Parathyroid adenoma (tissue), 2 donors: ENCODE measurements around the gene C2orf92.
A peak's percentile ranks its signal among the peaks of the same experiment; 100 is the strongest.
"Not testable (repeated sequence)": the region's sequence is repeated elsewhere in the genome, so short reads cannot be mapped to it uniquely, and the experiment has no call there.

Experiments
- H2AFZ ChIP-seq: fragments of 300-600 bp; sonication (generic); one replicate; pipeline ENCODE4 v1.7.0; 2017; ENCODE audit warnings: antibody characterized with exemption, mild to moderate bottlenecking
- H3K27ac ChIP-seq: fragments of 300-600 bp; sonication (generic); one replicate; pipeline ENCODE4 v1.7.0; 2017
- H3K27me3 ChIP-seq: fragments of 300-600 bp; sonication (generic); one replicate; pipeline ENCODE4 v1.7.0; 2017; ENCODE audit warnings: low read length; ENCODE audit not compliant: control insufficient read depth, insufficient read depth
- H3K36me3 ChIP-seq: fragments of 300-600 bp; sonication (generic); one replicate; pipeline ENCODE4 v1.7.0; 2017; ENCODE audit warnings: low read length; ENCODE audit not compliant: control insufficient read depth, insufficient read depth
- H3K4me1 ChIP-seq: fragments of 300-600 bp; sonication (generic); one replicate; pipeline ENCODE4 v1.7.0; 2017; ENCODE audit warnings: control low read depth
- H3K4me2 ChIP-seq: fragments of 300-600 bp; sonication (generic); one replicate; pipeline ENCODE4 v1.7.0; 2017; ENCODE audit warnings: low read length
- H3K4me3 ChIP-seq: fragments of 300-600 bp; sonication (generic); one replicate; pipeline ENCODE4 v1.7.0; 2017; ENCODE audit warnings: low read depth, low read length
- H3K79me2 ChIP-seq: fragments of 300-600 bp; sonication (generic); one replicate; pipeline ENCODE4 v1.7.0; 2017; ENCODE audit warnings: control low read depth
- H3K9ac ChIP-seq: fragments of 300-600 bp; sonication (generic); one replicate; pipeline ENCODE4 v1.7.0; 2017; ENCODE audit warnings: mild to moderate bottlenecking
- H3K9me3 ChIP-seq: fragments of 300-600 bp; sonication (generic); one replicate; pipeline ENCODE4 v1.7.0; 2017; ENCODE audit warnings: low read length; ENCODE audit not compliant: control insufficient read depth
- CTCF ChIP-seq: fragments of 300-600 bp; sonication (generic); IDR thresholded peaks from one replicate; pipeline ENCODE4 v1.7.0; 2017; ENCODE audit warnings: antibody characterized with exemption, mild to moderate bottlenecking
- donor health status: primary hyperparathyroidism.

The C2orf92 gene

GRCh38 chr2:97675430-97676113 lies 6.1 kb downstream of the C2orf92 start:
- H3K4me2 ChIP-seq = no peak overlapping the region
- no peaks in the 10 kb centered on the region for H3K36me3 ChIP-seq
- H2AFZ ChIP-seq = no peak overlapping the region
- no peak for TF ChIP-seq CTCF
- H3K9me3 ChIP-seq = no peaks in the 10 kb centered on the region
- no peak overlapping the region for H3K27ac ChIP-seq
- no peak overlapping the region for H3K4me3 ChIP-seq
- H3K9ac ChIP-seq = no peak overlapping the region
- H3K79me2 ChIP-seq = no peaks in the 10 kb centered on the region
- no peaks in the 10 kb centered on the region for H3K4me1 ChIP-seq
- no peaks in the 10 kb centered on the region for H3K27me3 ChIP-seq

- H3K36me3 ChIP-seq = no peaks in the 10 kb centered on the region
- H3K27ac ChIP-seq = no peak overlapping the region
- peak overlapping the region; percentile 51 for H3K4me2 ChIP-seq
- H3K9ac ChIP-seq = no peak overlapping the region
- H3K27me3 ChIP-seq = no peaks in the 10 kb centered on the region
- H2AFZ ChIP-seq = peak overlapping the region; percentile 36
- H3K79me2 ChIP-seq = no peaks in the 10 kb centered on the region
- no peak for TF ChIP-seq CTCF
- no peaks in the 10 kb centered on the region for H3K4me1 ChIP-seq
- no peaks in the 10 kb centered on the region for H3K9me3 ChIP-seq
- H3K4me3 ChIP-seq = no peak overlapping the region
These were observed 7.1 kb downstream of the C2orf92 start for GRCh38 chr2:97676620-97677019.

- TF ChIP-seq CTCF = no peak
These were observed 8.0 kb downstream of the C2orf92 start for GRCh38 chr2:97677480-97677879.

GRCh38 chr2:97678298-97678697 lies 8.8 kb downstream of the C2orf92 start:
- H3K4me3 ChIP-seq = no peak overlapping the region
- no peaks in the 10 kb centered on the region for H3K27me3 ChIP-seq
- no peaks in the 10 kb centered on the region for H3K36me3 ChIP-seq
- H3K9ac ChIP-seq = no peak overlapping the region
- no peaks in the 10 kb centered on the region for H3K4me1 ChIP-seq
- H2AFZ ChIP-seq = no peak overlapping the region
- H3K79me2 ChIP-seq = no peaks in the 10 kb centered on the region
- no peak overlapping the region for H3K4me2 ChIP-seq
- H3K9me3 ChIP-seq = no peaks in the 10 kb centered on the region
- TF ChIP-seq CTCF = no peak
- no peak overlapping the region for H3K27ac ChIP-seq

More at GRCh38 chr2:97677480-97677879, 8.0 kb downstream of the C2orf92 start:
- Histone ChIP-seq H3K27me3 (no peaks in the 10 kb centered on the region), H3K9ac (no peak overlapping the region), H3K4me3 (peak overlapping the region; percentile 1), H3K4me1 (no peaks in the 10 kb centered on the region), H3K36me3 (no peaks in the 10 kb centered on the region), H3K4me2 (peak overlapping the region; percentile 51), H3K27ac (no peak overlapping the region), H2AFZ (peak overlapping the region; percentile 36), H3K9me3 (no peaks in the 10 kb centered on the region), H3K79me2 (no peaks in the 10 kb centered on the region)

GRCh38 chr2:97687235-97687634 lies 17.7 kb downstream of the C2orf92 start:
- H3K4me1 ChIP-seq, H3K79me2 ChIP-seq, H3K4me2 ChIP-seq, H3K9ac ChIP-seq, H3K9me3 ChIP-seq, H3K4me3 ChIP-seq, H3K36me3 ChIP-seq, H3K27ac ChIP-seq, H3K27me3 ChIP-seq, H2AFZ ChIP-seq: not testable (repeated sequence)
